Mucosa of stomach (tissue), 1 donor: ENCODE data around the gene GNGT1.

ENCODE experiments used
- H3K27me3 ChIP-seq: one replicate; pipeline ENCODE4 v1.7.0; 2013; ENCODE audit warnings: mild to moderate bottlenecking, low read length; ENCODE audit not compliant: control insufficient read depth, insufficient read depth
- H3K36me3 ChIP-seq: one replicate; pipeline ENCODE4 v1.7.0; 2013; ENCODE audit warnings: low read length; ENCODE audit not compliant: control insufficient read depth, insufficient read depth
- H3K4me1 ChIP-seq: one replicate; pipeline ENCODE4 v1.7.0; 2013; ENCODE audit warnings: mild to moderate bottlenecking, low read length; ENCODE audit not compliant: control insufficient read depth, insufficient read depth
- H3K4me3 ChIP-seq: one replicate; pipeline ENCODE4 v1.7.0; 2013; ENCODE audit warnings: low read length
- H3K9ac ChIP-seq: one replicate; pipeline ENCODE4 v1.7.0; 2013; ENCODE audit warnings: mild to moderate bottlenecking, low read length, moderate library complexity
- H3K9me3 ChIP-seq: one replicate; pipeline ENCODE4 v1.7.0; 2013; ENCODE audit warnings: mild to moderate bottlenecking, low read length, moderate library complexity; ENCODE audit not compliant: control insufficient read depth
- donor health status: Pancreatic carcinoma.

GNGT1 gene

GRCh38 chr7:93927585-93927984 is 21.2 kb downstream of the GNGT1 start:
- Histone ChIP-seq H3K9ac (no peak overlapping the region), H3K36me3 (no peaks in the 10 kb centered on the region), H3K9me3 (no peaks in the 10 kb centered on the region), H3K4me1 (no peaks in the 10 kb centered on the region), H3K27me3 (no peaks in the 10 kb centered on the region), H3K4me3 (no peak overlapping the region)

- H3K27me3 ChIP-seq = no peaks in the 10 kb centered on the region
- no peaks in the 10 kb centered on the region for H3K4me1 ChIP-seq
- no peaks in the 10 kb centered on the region for H3K36me3 ChIP-seq
- H3K9ac ChIP-seq = no peak overlapping the region
- H3K4me3 ChIP-seq = no peak overlapping the region
- no peaks in the 10 kb centered on the region for H3K9me3 ChIP-seq
Observed at GRCh38 chr7:93931655-93932054, 25.3 kb downstream of the GNGT1 start.

DNA sequence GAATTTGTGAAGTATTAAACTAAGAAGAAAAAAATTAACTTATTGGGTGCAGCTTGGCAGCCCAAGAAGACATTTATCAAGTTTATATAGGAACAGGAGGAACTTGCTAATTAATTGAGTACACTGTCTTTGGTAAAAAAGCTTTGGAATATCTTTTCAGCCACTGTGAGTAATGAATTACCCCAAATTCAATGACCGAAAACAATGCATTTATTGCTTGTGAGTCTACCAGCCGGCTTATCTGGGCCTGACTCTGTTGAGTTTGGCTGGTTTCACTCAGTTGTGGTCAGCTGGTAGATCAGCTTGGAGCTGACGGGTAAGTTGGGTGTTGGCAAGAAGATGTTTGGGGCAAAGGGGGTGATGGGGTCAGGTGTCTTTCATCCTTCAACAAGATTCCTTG is 26.8 kb downstream of the GNGT1 start:
- Histone ChIP-seq H3K9me3 (no peaks in the 10 kb centered on the region), H3K36me3 (no peaks in the 10 kb centered on the region), H3K27me3 (no peaks in the 10 kb centered on the region), H3K4me1 (no peaks in the 10 kb centered on the region), H3K4me3 (no peak overlapping the region), H3K9ac (no peak overlapping the region)

GRCh38 chr7:93935102-93935501 is 28.7 kb downstream of the GNGT1 start:
- H3K27me3 ChIP-seq = no peaks in the 10 kb centered on the region
- H3K9ac ChIP-seq = no peak overlapping the region
- H3K4me3 ChIP-seq = no peak overlapping the region
- H3K9me3 ChIP-seq = no peaks in the 10 kb centered on the region
- no peaks in the 10 kb centered on the region for H3K4me1 ChIP-seq
- H3K36me3 ChIP-seq = no peaks in the 10 kb centered on the region

DNA sequence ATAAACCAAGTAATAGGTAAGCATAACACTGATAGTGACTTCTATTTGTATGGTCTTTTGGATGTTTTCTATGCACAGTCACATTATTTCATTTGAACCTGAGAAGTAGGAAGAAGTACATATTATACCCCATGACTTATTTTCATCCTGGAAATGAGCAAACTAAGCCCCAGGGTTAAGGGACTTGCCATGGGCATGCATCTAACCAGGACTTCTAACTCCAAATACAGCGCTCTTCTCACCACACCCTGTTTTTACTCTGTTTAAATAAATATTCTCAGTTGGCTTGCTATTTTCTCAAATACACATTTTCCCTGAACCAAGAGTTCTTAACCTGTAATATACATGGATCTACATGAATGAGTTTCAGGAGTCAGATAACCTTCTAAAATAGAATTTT is 31.5 kb downstream of the GNGT1 start:
- Histone ChIP-seq H3K27me3 (no peaks in the 10 kb centered on the region), H3K4me3 (no peak overlapping the region), H3K36me3 (no peaks in the 10 kb centered on the region), H3K4me1 (no peaks in the 10 kb centered on the region), H3K9ac (no peak overlapping the region), H3K9me3 (no peaks in the 10 kb centered on the region)

- H3K4me3 ChIP-seq = no peak overlapping the region
- H3K27me3 ChIP-seq = no peaks in the 10 kb centered on the region
- no peak overlapping the region for H3K9ac ChIP-seq
- no peaks in the 10 kb centered on the region for H3K36me3 ChIP-seq
- no peaks in the 10 kb centered on the region for H3K9me3 ChIP-seq
- H3K4me1 ChIP-seq = no peaks in the 10 kb centered on the region
Observed at GRCh38 chr7:93938293-93938692, 31.9 kb downstream of the GNGT1 start.

GRCh38 chr7:93941945-93942344 is 35.6 kb downstream of the GNGT1 start:
- no peak overlapping the region for H3K9ac ChIP-seq
- no peaks in the 10 kb centered on the region for H3K9me3 ChIP-seq
- no peaks in the 10 kb centered on the region for H3K4me1 ChIP-seq
- no peak overlapping the region for H3K4me3 ChIP-seq
- no peaks in the 10 kb centered on the region for H3K36me3 ChIP-seq
- no peaks in the 10 kb centered on the region for H3K27me3 ChIP-seq

GRCh38 chr7:93943816-93944540 is 37.6 kb downstream of the GNGT1 start:
- H3K4me1 ChIP-seq = no peaks in the 10 kb centered on the region

GRCh38 chr7:93944673-93945072 is 38.3 kb downstream of the GNGT1 start:
- H3K36me3 ChIP-seq = no peaks in the 10 kb centered on the region
- H3K4me3 ChIP-seq = no peak overlapping the region
- no peaks in the 10 kb centered on the region for H3K27me3 ChIP-seq
- no peaks in the 10 kb centered on the region for H3K4me1 ChIP-seq
- H3K9ac ChIP-seq = no peak overlapping the region
- H3K9me3 ChIP-seq = no peaks in the 10 kb centered on the region

More at GRCh38 chr7:93943816-93944540, 37.6 kb downstream of the GNGT1 start:
- Histone ChIP-seq H3K9me3 (no peaks in the 10 kb centered on the region), H3K9ac (no peak overlapping the region), H3K27me3 (no peaks in the 10 kb centered on the region), H3K36me3 (no peaks in the 10 kb centered on the region), H3K4me3 (no peak overlapping the region)

GRCh38 chr7:93945083-93945482 is 38.7 kb downstream of the GNGT1 start:
- Histone ChIP-seq H3K4me1 (no peaks in the 10 kb centered on the region), H3K36me3 (no peaks in the 10 kb centered on the region), H3K4me3 (no peak overlapping the region), H3K9ac (no peak overlapping the region), H3K27me3 (no peaks in the 10 kb centered on the region), H3K9me3 (no peaks in the 10 kb centered on the region)

DNA sequence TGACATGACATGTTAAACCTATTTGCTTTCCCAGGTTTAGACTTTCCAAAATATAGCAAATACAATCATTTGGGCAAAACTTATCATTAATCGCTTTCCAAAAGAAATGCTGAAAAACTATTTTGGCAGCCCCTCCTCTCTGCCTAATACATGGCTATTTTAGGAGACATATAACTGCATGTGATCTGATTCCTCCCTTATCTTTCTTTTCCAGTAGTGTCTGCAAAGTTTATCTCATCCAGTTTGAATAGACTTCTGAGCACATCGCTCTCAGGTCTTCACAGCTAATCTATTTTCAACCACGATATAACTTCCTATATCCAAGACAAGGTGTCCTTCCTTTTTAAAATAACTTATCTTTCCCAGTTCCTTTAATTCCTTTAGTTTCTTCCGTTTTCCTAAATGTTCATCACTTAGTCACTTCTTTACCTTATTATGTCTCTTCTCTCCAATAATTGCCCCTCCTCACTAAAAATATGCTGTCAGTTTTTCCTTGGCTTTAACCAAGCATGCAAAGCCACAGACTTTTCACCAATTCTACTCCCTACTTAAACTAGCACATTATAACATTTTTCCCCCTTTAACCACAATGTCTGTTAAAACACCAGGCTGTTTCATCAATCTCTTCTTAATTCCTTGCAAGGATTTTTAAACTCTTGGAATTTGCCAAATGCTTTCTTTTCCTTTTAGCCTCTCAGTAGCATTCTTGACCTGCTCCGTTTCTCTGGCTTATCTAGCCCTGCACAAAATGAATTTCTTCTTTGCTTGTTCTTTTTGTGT is 39.6 kb downstream of the GNGT1 start:
- H3K4me3 ChIP-seq = no peak overlapping the region
- H3K36me3 ChIP-seq = no peaks in the 10 kb centered on the region
- no peak overlapping the region for H3K9ac ChIP-seq
- H3K27me3 ChIP-seq = no peaks in the 10 kb centered on the region
- H3K9me3 ChIP-seq = no peaks in the 10 kb centered on the region
- H3K4me1 ChIP-seq = no peaks in the 10 kb centered on the region

DNA sequence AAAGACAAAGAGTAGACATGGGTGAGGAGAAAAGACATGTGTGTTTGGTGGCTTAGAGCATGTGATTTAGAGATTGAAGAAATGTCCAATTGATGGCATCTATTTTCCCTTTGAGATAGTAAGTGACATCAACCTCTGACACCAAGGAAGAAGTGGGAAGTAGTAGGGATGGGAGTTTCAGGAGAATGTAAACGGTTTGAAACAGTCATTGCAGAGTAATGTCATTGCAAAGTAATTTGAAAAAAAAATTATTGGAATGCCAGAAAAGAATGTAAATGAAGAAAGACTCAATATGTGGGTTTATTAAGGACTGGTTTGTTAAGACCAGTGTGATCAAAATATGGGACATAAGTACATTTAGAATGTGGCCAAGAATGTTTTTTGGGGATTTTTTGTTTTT is 41.7 kb downstream of the GNGT1 start:
- Histone ChIP-seq H3K9ac (no peak overlapping the region), H3K4me1 (no peaks in the 10 kb centered on the region), H3K4me3 (no peak overlapping the region), H3K36me3 (no peaks in the 10 kb centered on the region), H3K27me3 (no peaks in the 10 kb centered on the region), H3K9me3 (no peaks in the 10 kb centered on the region)
